ENCODE measurements around the gene PEAK3.
A peak's percentile ranks its signal among the peaks of the same experiment; 100 is the strongest.

Gene PEAK3

DNA sequence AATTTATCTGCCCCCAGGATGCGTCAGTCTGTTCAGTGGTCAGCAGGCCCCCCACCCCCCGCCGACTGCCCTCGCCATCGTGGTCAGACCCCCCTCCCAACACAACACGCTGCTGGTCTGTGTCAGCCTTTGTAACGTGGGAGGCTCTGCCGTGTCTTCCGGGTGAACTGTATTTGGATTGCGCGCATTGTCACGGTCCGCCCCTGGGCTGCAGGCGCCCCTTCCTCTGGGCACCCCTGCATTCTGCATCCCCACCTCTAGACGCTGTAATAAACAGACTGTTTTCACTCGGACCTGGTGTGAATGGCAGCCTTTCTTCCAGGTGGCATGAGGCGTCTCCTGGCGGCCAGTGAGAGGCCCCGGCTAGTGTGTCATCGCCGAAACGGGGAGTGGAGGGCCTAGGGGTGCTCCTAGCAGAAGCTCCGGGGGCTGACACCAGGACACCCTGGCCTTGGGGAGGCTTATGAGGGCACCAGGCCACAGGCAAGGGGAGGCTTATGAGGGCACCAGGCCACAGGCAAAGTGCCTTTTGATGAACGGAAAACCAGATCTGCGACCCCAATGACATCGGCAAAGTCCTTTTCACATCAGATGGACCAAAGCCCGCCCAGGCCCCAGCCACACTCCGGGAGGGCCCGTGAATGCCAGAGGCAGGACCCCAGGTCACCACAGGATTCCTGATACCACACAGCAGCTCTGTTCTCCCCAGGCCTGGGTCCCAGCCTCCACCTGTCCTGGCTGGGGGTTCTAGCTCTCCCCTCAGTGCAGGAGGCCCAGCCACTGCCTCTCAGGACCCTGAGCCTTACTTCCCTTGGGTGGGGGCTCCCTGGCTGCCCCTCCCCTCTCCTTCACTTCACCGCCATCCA is 49.5 kb downstream of the PEAK3 start:
- Histone ChIP-seq H2BK5ac (ENCODE audit: low read length) (no peak overlapping the region), H3K56ac (ENCODE audit: low read length) (no peak overlapping the region), H3K18ac (ENCODE audit: low read length) (no peak overlapping the region), H2AK5ac (ENCODE audit: low read length) (no peak overlapping the region), H3K36me3 (ENCODE audit: control insufficient read depth, insufficient read depth, low read length) (peaks cover 4% of the 10 kb centered on the region), H2BK120ac (ENCODE audit: low read depth, low read length) (no peak overlapping the region), H3K23ac (ENCODE audit: low read length) (no peak overlapping the region), H3K4ac (ENCODE audit: low read depth, low read length) (no peak overlapping the region), H3K9ac (ENCODE audit: low read length) (no peak overlapping the region), H3K4me1 (ENCODE audit: control insufficient read depth, low read depth, low read length) (peaks cover under 1% of the 10 kb centered on the region), H4K8ac (ENCODE audit: low read depth, low read length) (no peak overlapping the region), H3K79me1 (ENCODE audit: low read length) (peaks cover 12% of the 10 kb centered on the region), H4K5ac (ENCODE audit: low read length) (no peak overlapping the region), H2BK15ac (replicated peaks; ENCODE audit: low read depth) (no peak overlapping the region), H3K4me3 (ENCODE audit: low read length) (no peak overlapping the region), H3K4me2 (ENCODE audit: low read length) (no peak overlapping the region), H3K27ac (ENCODE audit: low read depth, low read length) (no peak overlapping the region), H3K27me3 (ENCODE audit: insufficient read depth, low read length, poor library complexity) (no peaks in the 10 kb centered on the region), H3K79me2 (ENCODE audit: control insufficient read depth, insufficient read depth, low read length) (peaks cover 28% of the 10 kb centered on the region)
- no peak for DNase-seq
- no CpG with 5 or more reads among the region's 30 CpGs for WGBS (ENCODE audit: extremely low coverage, insufficient coverage, low lambda C conversion rate)

DNA sequence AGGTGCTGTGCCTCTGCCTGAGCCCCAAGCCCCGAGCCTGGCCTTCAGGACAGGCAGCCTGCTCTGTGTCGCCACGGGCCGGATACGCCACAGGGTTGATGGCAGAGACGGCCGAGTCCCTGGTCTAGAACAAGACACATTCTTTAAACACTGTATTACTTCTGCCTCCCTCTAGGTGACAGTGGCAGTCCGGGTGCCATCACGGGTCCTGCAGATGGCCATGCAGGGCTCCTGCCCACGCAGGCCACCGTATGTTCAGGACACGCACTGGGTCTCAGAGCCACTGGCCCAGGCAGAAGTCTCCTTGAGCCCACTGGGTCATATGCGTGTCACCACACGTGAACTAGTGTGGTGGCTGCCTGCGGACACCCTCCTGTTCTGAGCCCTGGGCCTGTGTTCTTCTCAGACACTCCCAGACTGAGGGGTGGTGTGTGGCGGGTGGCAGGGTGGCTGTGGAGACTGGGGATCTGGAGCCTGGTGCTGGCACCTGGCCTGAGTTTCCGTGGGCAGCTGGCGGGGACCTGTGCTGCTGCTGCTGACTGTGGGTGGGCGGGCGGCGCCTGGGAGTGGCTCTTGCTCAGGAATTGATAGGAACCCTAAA is 50.3 kb downstream of the PEAK3 start:
- no peak overlapping the region for H3K4ac ChIP-seq (ENCODE audit: low read depth, low read length)
- no peak overlapping the region for H3K4me2 ChIP-seq (ENCODE audit: low read length)
- H3K56ac ChIP-seq (ENCODE audit: low read length): no peak overlapping the region
- H2AK5ac ChIP-seq (ENCODE audit: low read length): no peak overlapping the region
- no peak overlapping the region for H3K4me3 ChIP-seq (ENCODE audit: low read length)
- no peak overlapping the region for H3K9ac ChIP-seq (ENCODE audit: low read length)
- H4K5ac ChIP-seq (ENCODE audit: low read length): no peak overlapping the region
- no peak overlapping the region for H2BK5ac ChIP-seq (ENCODE audit: low read length)
- no peak overlapping the region for H2BK120ac ChIP-seq (ENCODE audit: low read depth, low read length)
- H3K27ac ChIP-seq (ENCODE audit: low read depth, low read length): no peak overlapping the region
- DNase-seq: peak; percentile 36
- peaks cover 11% of the 10 kb centered on the region for H3K79me1 ChIP-seq (ENCODE audit: low read length)
- peaks cover 22% of the 10 kb centered on the region for H3K79me2 ChIP-seq (ENCODE audit: control insufficient read depth, insufficient read depth, low read length)
- H4K8ac ChIP-seq (ENCODE audit: low read depth, low read length): no peak overlapping the region
- H3K4me1 ChIP-seq (ENCODE audit: control insufficient read depth, low read depth, low read length): no peaks in the 10 kb centered on the region
- no peak overlapping the region for H2BK15ac ChIP-seq (replicated peaks; ENCODE audit: low read depth)
- WGBS (ENCODE audit: extremely low coverage, insufficient coverage, low lambda C conversion rate): no CpG with 5 or more reads among the region's 21 CpGs
- no peak overlapping the region for H3K23ac ChIP-seq (ENCODE audit: low read length)
- H3K36me3 ChIP-seq (ENCODE audit: control insufficient read depth, insufficient read depth, low read length): peaks cover 4% of the 10 kb centered on the region
- no peak overlapping the region for H3K18ac ChIP-seq (ENCODE audit: low read length)
- H3K27me3 ChIP-seq (ENCODE audit: insufficient read depth, low read length, poor library complexity): no peaks in the 10 kb centered on the region

DNA sequence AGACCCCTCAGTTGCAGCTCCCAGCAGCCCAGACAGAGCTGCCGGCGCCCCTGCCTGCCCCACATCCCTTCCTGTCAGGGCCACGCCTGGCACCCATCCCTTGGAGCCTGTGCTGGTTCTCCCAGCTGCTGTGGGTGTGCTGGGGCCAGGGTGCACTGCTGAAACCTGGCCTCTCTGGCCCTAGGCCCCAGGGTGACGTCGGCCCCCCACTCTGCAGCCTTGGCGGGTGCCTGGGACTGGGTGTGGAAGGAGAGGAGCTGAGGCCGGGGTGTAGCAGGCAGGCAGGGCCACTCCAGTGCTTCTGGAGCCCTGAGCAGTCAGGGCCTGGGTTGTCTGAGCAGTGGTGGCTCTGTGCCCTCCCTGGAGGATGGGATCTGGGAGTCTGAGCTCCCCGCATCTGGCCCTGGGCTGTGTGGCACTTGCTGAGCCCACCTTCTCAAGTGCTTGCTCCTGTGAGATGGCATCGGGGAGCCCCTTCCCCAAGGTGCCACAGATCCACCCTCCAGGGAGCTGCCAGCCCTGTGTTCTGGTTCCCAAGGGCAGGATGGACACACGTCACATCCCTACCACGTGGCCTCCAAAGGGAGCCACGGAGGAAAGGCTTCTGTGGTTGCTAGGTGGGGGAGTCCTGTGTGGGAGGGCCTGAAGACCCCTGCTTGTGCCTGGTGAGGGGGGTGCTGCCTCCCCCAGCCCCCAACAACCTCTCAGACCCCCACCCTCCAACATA is 51.0 kb downstream of the PEAK3 start:
- H2BK5ac ChIP-seq (ENCODE audit: low read length): no peak overlapping the region
- H3K18ac ChIP-seq (ENCODE audit: low read length): no peak overlapping the region
- H3K79me1 ChIP-seq (ENCODE audit: low read length): peaks cover 11% of the 10 kb centered on the region
- no peak overlapping the region for H3K56ac ChIP-seq (ENCODE audit: low read length)
- H3K4ac ChIP-seq (ENCODE audit: low read depth, low read length): no peak overlapping the region
- no peak overlapping the region for H2BK15ac ChIP-seq (replicated peaks; ENCODE audit: low read depth)
- H4K5ac ChIP-seq (ENCODE audit: low read length): no peak overlapping the region
- no peak overlapping the region for H3K9ac ChIP-seq (ENCODE audit: low read length)
- H2BK120ac ChIP-seq (ENCODE audit: low read depth, low read length): no peak overlapping the region
- DNase-seq: no peak
- no peak overlapping the region for H3K4me2 ChIP-seq (ENCODE audit: low read length)
- no peak overlapping the region for H3K23ac ChIP-seq (ENCODE audit: low read length)
- peaks cover 4% of the 10 kb centered on the region for H3K36me3 ChIP-seq (ENCODE audit: control insufficient read depth, insufficient read depth, low read length)
- H4K8ac ChIP-seq (ENCODE audit: low read depth, low read length): no peak overlapping the region
- H3K27me3 ChIP-seq (ENCODE audit: insufficient read depth, low read length, poor library complexity): no peaks in the 10 kb centered on the region
- H2AK5ac ChIP-seq (ENCODE audit: low read length): no peak overlapping the region
- H3K79me2 ChIP-seq (ENCODE audit: control insufficient read depth, insufficient read depth, low read length): peaks cover 22% of the 10 kb centered on the region
- no CpG with 5 or more reads among the region's 12 CpGs for WGBS (ENCODE audit: extremely low coverage, insufficient coverage, low lambda C conversion rate)
- no peak overlapping the region for H3K27ac ChIP-seq (ENCODE audit: low read depth, low read length)
- no peak overlapping the region for H3K4me3 ChIP-seq (ENCODE audit: low read length)
- no peaks in the 10 kb centered on the region for H3K4me1 ChIP-seq (ENCODE audit: control insufficient read depth, low read depth, low read length)

DNA sequence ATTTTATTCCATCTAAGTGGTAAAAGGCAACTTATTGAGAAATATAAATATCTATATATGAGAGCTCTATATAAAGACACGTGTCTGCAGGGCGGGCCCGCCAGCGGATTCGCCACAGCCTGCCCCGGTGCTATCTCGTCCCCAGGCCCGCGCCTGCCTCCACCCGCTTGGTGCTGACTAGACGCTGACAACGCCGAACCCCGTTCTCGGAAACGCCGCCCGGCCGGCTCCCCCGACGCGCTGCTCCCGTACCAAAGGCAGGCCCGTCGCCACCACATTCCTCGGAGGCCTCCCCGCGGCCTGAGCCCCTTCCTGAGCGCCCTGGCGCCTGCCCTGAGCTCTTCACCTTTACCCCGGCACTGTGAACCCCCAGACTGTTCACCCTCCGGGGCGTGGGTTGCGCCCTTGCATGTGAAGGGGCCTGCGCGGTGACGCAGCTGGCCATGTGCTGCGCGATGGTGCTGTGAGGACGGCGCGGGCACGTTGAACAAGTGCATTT is 51.9 kb downstream of the PEAK3 start:
- Histone ChIP-seq H2BK120ac (ENCODE audit: low read depth, low read length) (no peak overlapping the region), H2BK5ac (ENCODE audit: low read length) (no peak overlapping the region), H3K23ac (ENCODE audit: low read length) (no peak overlapping the region), H3K4me3 (ENCODE audit: low read length) (no peak overlapping the region), H3K4me1 (ENCODE audit: control insufficient read depth, low read depth, low read length) (no peaks in the 10 kb centered on the region), H4K8ac (ENCODE audit: low read depth, low read length) (no peak overlapping the region), H3K4ac (ENCODE audit: low read depth, low read length) (no peak overlapping the region), H3K27me3 (ENCODE audit: insufficient read depth, low read length, poor library complexity) (no peaks in the 10 kb centered on the region), H2AK5ac (ENCODE audit: low read length) (no peak overlapping the region), H3K36me3 (ENCODE audit: control insufficient read depth, insufficient read depth, low read length) (peaks cover 4% of the 10 kb centered on the region), H4K5ac (ENCODE audit: low read length) (no peak overlapping the region), H3K79me1 (ENCODE audit: low read length) (peaks cover 11% of the 10 kb centered on the region), H3K27ac (ENCODE audit: low read depth, low read length) (no peak overlapping the region), H3K56ac (ENCODE audit: low read length) (no peak overlapping the region), H3K9ac (ENCODE audit: low read length) (no peak overlapping the region), H3K18ac (ENCODE audit: low read length) (no peak overlapping the region), H2BK15ac (replicated peaks; ENCODE audit: low read depth) (no peak overlapping the region), H3K79me2 (ENCODE audit: control insufficient read depth, insufficient read depth, low read length) (peaks cover 15% of the 10 kb centered on the region), H3K4me2 (ENCODE audit: low read length) (no peak overlapping the region)
- no CpG with 5 or more reads among the region's 43 CpGs for WGBS (ENCODE audit: extremely low coverage, insufficient coverage, low lambda C conversion rate)
- DNase-seq: no peak

DNA sequence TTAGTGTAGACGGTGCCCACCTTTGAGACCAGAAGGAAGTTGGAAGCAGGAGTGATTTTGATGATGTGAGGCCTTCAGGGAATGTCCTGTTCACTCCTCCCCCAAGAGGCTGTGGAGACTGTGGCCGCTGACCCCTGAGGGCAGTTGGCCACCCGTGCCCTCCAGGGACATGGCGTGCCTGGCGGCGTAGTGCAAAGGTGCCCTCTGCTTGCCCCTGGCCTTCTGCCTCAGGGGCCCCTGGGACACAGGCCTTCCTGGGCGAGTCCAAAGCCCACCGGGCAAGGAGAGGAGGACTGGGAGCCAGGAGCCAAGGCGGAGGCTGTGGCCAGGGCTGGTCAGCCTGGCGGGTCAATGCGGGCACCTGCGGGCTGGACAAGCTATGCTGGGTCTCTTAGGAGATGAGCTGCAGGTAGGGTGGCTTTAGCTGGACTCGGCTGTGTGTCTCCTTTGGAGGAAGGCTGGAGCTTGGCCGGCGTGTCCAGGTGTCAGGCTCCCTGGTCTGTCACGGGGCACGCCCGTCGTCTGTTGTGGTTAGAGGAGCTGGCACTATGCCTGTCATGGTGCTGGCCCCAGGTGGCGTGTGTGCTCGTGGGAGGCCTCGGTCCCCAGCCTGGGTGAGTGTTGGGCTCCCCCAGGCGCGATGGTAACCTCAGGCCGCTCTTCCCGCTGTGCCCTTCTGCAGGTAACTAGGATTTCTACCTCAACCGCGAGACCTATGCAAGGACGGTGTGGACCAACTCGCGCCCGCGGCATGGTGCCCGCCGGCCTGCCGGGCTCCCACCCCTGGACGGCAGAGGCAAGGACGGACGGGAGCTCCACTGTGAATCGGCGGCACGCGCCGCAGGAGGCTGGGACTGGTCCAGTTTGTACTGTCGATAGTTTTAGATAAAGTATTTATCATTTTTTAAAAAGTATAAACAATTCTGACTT is 52.6 kb downstream of the PEAK3 start:
- no peak for DNase-seq
- no peak overlapping the region for H4K5ac ChIP-seq (ENCODE audit: low read length)
- H3K79me2 ChIP-seq (ENCODE audit: control insufficient read depth, insufficient read depth, low read length): peaks cover 8% of the 10 kb centered on the region

More for the DNA sequence above, 52.6 kb downstream of the PEAK3 start:
- Histone ChIP-seq H3K23ac (ENCODE audit: low read length) (no peak overlapping the region), H4K8ac (ENCODE audit: low read depth, low read length) (no peak overlapping the region), H3K18ac (ENCODE audit: low read length) (no peak overlapping the region), H3K4ac (ENCODE audit: low read depth, low read length) (no peak overlapping the region), H3K56ac (ENCODE audit: low read length) (no peak overlapping the region), H3K79me1 (ENCODE audit: low read length) (peaks cover 9% of the 10 kb centered on the region), H3K9ac (ENCODE audit: low read length) (no peak overlapping the region), H3K27ac (ENCODE audit: low read depth, low read length) (no peak overlapping the region), H3K4me3 (ENCODE audit: low read length) (no peak overlapping the region), H2BK120ac (ENCODE audit: low read depth, low read length) (no peak overlapping the region), H2BK5ac (ENCODE audit: low read length) (no peak overlapping the region), H2BK15ac (replicated peaks; ENCODE audit: low read depth) (no peak overlapping the region), H3K27me3 (ENCODE audit: insufficient read depth, low read length, poor library complexity) (no peaks in the 10 kb centered on the region), H2AK5ac (ENCODE audit: low read length) (no peak overlapping the region), H3K36me3 (ENCODE audit: control insufficient read depth, insufficient read depth, low read length) (peaks cover 7% of the 10 kb centered on the region), H3K4me2 (ENCODE audit: low read length) (no peak overlapping the region), H3K4me1 (ENCODE audit: control insufficient read depth, low read depth, low read length) (no peaks in the 10 kb centered on the region)
- no CpG with 5 or more reads among the region's 45 CpGs for WGBS (ENCODE audit: extremely low coverage, insufficient coverage, low lambda C conversion rate)

Data from mesendoderm (in vitro differentiated cells).